ENCODE data around the gene NPLOC4.

NPLOC4 gene

DNA sequence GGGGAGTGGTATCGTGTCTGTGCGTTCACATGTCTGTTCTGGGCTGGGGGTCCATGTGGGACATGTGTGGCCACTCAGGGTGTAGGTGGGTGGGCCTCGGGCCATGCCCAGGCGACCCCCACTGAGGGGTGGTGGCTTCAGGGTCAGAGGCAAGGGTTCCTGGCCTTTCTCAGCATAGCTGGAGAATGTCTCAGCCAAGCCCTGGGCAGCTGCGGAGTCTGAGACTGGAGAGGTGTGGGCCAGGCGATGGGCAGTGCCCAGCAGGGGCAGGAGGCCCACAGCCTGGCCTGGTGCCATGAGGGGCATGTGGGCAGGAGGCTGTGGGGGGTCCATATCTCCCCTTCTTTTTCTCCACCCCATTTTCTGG, 107.5 kb downstream of the NPLOC4 start:
- DNase-seq = no peak

- no peak for DNase-seq
Measured at GRCh38 chr17:81528651-81529436, 108.1 kb downstream of the NPLOC4 start.

- no peak for DNase-seq
Measured at GRCh38 chr17:81528384-81528650, 108.6 kb downstream of the NPLOC4 start.

DNA sequence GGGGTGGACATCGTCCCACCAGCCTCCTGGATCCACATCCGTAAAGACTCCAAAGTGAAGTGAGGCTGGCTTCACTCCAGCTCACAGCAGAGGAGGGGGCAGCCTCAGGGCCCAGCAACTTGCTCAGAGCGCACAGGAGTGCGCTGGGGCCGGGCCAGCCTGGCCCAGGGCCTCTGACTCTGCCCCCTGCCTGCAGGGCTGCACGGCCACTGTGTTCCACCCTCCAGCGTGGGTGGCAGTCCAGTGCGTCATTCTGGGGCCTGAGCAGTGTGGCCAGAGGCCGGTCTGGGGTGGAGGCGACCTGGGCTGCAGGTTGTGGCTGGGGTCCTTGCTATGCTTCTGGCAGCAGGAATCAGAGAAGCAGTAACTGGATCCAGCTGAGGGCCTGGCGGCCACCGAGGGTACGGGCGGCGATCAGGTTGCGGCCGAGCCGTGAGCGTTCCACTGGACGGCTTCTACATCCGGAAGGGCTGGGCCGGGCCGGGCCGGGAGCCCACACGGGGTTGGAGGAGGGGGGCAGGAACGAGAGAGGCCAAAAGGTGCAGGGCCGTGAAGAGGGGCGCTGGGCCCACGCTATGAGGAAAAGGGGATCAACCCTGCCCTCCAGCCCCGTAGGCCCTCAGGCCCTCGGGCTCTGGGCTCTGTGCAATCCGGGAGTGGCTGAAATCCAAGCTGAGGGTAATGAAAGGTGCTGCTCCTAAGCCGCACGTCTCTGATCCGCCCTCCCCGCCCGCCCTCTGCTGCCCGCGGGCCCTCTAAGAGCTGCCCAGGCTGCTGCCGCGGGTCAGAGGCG, 109.1 kb downstream of the NPLOC4 start, which contains the start of gene FSCN2:
FSCN2 (plus strand) TSS at position 787 of the 793 bp plus-strand sequence. CDS start 155 bp downstream, outside the sequence.
- DNase-seq = no peak

DNA sequence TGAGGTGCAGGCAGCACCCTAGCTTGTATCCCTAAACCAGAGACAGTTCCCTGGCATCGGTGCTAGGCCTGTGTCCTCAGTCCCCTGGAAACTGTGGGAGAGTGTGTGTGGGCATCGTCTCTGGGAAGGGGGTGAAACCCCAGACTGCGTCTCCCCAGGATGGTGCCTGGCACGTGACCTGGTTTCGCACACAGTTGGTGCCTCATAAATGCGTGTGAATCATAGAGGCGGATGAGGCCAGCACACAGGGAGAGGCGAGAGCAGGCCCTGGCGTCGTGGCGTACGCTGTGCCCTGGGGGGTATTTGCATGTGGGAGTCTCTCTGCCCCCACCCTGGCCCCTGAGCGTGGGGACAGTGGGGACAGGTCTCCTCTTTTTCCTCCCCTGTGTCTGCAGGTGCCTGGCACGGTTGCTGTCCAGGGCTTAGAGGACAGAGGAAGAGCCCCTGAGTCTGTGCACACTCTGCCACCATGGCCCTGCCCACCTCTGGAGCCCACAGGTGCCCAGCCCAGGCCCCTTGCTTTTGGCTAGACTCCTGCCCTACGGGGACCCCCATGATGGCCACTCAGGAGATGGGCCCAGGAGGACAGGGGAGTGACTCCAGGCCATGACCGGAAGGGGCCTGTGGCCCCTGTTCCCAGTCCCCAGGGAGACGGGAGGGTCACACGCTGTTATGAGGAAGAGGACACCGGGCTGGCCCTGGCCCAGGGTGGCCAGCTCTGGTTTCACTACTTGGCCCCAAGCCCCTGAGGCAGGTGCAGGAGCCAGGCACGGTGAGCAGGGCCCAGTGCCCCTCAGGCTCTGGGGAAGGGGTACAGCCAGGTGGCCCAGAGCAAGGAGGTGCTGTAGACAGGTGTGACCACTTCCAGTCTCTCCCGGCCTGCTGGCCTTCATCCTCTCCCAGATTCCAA, 110.0 kb downstream of the NPLOC4 start:
- DNase-seq = no peak

DNA sequence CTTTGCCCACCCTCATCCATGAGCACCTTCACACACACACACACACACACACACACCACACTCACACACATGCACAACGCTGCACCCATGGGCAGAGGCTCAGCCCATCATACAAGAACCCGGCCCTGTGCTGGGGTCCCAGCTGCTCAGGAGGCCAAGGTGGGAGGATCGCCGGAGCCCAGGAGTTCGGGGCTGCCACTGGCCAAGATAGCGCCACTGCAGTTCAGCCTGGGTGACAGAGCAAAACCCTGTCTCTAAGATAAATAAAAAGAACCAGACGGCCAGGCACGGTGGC, 112.1 kb downstream of the NPLOC4 start:
- no peak for DNase-seq

DNA sequence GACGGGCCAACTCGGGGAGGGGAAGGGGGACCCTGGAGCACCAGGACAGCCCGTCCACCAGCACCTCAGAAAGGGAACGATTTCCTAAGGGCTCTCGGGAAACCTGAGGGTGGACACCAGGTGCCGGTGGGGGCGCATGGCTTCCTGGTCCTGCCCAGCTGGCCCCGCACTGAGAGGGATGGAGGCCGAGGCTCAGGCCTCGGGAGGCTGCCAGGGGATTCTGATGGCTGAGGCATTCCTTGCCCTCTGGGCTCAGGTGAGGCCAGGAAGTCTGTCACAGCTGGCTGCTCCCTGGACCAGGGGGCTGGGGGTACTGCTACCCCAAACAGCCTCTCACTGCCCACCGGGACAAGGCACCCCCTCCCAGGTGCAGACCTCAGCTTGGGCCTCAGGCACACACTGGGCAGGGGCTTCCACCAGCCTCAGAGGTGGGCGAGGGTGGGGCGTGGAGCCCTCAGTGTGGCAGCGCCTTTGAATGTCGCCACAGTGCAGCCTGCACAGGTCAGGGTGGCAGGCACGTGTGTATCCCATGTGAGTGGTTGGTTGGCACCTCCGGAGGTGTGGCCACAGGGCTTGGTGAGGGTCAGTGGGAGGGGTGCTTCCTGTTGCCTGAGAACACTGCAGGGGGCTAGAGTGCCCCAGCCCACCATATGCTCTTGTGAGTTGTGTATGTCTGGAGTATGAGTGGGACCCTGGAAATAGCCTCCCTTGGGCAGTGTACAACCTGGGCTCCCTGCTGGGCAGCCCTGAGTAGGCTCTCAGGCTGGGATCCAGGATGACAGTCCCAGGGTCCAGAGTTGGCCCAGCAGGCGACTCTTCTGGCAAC, 112.7 kb downstream of the NPLOC4 start:
- DNase-seq = no peak

DNA sequence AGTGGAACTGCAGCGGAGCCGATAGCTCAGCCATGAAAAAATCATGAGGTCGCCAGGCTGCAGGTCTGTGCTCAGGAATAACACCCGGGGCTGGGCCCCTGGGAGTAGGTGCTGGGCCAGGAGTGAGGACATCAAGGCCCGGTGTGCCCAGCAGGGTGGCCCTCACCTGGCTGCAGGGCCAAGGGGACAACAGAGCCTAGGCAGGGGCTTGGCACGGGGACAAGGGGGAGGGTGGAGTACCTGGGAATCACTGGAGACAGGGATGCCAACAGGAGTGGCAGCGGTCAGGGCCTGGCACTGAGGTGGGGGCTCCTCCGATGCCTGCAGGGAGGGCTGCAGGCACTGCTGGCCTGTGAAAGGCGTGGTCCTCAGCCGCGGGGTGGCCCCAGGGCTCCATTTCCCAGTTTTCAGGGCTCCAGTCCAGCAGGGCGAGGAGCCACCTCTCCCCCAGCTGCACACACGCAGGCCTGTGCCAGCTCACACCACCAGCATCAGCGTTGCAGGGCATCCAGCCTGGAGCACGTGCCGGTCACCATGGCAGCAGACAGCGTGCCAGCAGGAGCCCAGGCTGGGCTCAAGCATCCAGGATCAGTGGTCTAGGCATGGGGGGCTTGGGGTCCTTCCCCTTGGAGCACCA, 113.4 kb downstream of the NPLOC4 start:
- no peak for DNase-seq

GRCh38 chr17:81522491-81523401, 114.2 kb downstream of the NPLOC4 start:
- no peak for DNase-seq

GRCh38 chr17:81520021-81520901, 116.7 kb downstream of the NPLOC4 start:
- DNase-seq = no peak

GRCh38 chr17:81519284-81520020, 117.5 kb downstream of the NPLOC4 start:
- no peak for DNase-seq

DNA sequence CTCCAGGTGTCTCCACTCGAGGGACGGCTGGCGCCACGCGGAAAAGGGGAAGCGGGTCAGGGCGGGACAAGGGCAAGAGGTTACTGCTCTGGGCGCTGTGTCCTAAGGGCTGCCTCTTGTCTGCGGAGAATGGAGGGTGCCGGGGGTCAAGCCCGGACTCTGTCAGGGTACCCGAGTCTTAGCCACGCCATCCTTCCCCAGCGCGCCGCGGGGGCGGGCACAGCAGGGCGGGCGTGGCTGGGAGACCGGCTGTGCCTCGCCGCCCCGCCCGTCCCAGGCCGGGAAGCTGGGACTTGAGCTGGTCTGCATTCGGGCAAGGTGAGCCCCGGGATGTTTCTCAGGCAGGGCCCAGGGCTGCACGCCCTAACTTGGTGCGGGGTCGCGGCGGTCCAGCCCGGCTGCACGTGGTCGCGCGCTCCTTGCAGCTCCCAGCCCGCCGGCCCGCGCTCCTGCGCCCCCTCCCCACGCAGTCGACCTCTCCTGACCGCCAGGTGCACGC, 118.1 kb downstream of the NPLOC4 start:
- no peak for DNase-seq

DNA sequence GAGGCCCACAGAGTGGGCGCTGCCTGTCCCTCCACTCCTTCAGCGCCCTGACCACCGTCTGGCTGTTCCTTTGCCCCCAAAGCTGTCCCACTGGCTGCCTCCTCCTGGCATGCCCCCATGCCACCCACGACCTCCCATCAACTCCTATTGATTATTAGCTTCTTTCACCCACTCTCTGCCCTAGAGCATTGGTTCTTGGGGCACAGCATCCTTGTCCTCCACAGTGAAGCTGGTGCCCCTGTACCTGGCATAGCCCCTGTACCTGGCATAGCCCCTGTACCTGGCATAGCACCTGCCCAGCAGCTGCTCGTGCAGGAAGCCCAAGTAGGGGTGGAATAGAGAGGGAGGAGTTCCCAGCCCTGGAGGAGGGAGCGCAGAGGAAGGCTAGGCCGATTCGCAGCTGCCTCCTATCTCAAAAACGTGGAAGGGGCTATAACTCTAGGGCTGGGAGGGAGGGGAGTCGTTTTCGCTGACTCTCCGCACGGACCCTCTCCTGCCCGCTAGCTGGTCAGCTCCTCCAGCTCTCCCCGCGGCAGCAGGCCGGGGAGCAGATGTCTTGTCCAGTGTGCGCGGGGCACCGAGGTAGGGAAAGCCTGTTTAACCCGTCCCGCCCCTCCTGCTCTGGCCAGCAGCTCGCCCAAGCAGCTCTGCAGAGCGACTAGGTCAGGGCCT, 118.7 kb downstream of the NPLOC4 start:
- no peak for DNase-seq

DNA sequence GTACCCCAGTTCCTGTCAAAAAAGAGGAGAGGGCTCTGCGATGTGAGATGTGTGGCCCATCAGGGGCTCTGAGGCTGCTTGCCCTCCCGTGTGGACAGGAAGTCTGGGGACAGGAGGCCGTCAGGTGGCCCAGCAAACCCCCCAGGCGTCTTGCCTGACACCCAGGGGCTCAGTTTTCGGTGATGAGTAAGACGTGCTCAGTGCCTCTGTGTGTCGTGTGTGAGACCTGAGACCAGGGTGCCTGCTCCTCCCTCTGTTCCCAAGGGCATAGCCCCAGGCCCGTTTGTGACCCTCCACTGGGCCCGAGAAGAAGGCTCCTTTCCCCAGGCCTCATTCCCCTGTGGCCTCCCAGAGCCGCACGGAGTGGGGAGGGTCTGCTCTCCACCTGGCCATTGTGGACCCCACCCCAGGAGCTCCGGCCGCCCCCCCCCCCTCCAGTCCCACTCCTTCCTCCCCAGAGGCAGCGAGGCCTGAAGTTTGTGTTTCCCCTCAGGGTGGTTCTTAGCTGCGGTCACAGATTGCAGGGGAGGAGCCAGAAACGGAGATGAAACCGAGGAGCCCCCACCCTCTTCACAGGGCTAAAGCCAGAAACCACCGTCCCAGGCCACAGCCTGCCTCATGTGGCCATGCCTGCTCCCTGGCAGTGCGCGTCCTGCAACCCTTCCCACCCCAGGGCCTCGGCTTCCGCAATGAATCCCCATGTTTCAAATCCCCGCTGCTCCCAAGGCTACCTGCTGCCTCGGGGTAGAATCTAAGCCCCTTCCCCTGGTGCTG, 119.4 kb downstream of the NPLOC4 start:
- no peak for DNase-seq

GRCh38 chr17:81517009-81517338, 119.9 kb downstream of the NPLOC4 start:
- no peak for DNase-seq

DNA sequence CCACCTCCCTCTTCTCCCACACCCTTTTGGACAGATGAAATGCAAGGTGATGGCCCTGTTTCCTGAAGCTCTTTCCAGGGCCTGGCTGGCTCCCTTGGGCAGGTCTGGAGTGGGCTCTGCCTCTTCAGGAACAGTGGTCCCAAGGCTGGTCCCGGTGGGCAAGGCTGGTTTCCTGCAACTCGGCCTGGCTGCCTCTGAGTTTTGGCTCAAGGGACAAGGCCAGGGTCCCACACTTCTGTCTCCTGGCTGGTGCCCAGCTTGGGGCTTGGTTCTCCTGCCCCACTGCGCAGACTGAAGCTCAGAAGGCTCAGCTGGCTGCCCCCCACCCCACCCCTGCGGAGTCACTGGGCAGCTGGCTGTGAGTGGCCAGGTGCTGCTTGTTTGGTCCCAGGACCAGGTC, 120.5 kb downstream of the NPLOC4 start:
- no peak for DNase-seq

DNA sequence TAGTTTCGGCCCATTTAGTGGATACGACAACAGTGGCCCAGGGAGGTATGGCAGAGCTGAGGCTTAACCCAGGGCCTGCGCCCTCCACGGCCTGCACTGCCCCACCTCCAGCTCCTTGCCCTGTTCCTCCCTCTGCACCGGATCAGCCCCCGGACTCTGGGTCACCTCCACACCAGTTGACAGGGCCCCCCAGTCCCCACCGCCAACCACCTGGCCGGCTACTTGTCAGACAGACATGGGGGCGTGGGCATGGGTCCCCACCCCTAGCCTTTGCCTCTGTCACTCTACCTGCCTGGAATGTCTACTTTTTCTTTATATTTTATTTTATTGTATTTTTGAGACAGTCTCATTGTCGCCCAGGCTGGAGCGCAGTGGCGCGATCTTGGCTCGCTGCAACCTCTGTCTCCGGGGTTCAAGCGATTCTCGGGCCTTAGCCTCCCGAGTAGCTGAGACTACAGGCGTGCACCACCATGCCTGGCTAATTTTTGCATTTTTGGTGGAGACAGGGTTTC, 121.3 kb downstream of the NPLOC4 start:
- DNase-seq = no peak
